ENCODE results near the gene ETV6.
"Not testable (repeated sequence)": the region's sequence is repeated elsewhere in the genome, so short reads cannot be mapped to it uniquely, and the experiment has no call there.

The ETV6 gene

GRCh38 chr12:11649413-11650285 lies at the start of gene ETV6:
Gene ETV6, plus strand, starts transcription at chr12:11649674. Its CDS starts 454 bp downstream, at chr12:11650128.
- peak; percentile 73 for DNase-seq

GRCh38 chr12:11600199-11600598 lies 49.3 kb upstream of the ETV6 start:
- DNase-seq: no peak

- DNase-seq: no peak
Measured at GRCh38 chr12:11601647-11602046, 47.8 kb upstream of the ETV6 start.

- DNase-seq: no peak
Measured at GRCh38 chr12:11607313-11608081, 42.0 kb upstream of the ETV6 start.

- no peak for DNase-seq
Measured at GRCh38 chr12:11609045-11609444, 40.4 kb upstream of the ETV6 start.

- no peak for DNase-seq
Measured at GRCh38 chr12:11615481-11615880, 34.0 kb upstream of the ETV6 start.

GRCh38 chr12:11618046-11618445 lies 31.4 kb upstream of the ETV6 start:
- DNase-seq: no peak

GRCh38 chr12:11621797-11622423 lies 27.6 kb upstream of the ETV6 start:
- DNase-seq: peak; percentile 18

GRCh38 chr12:11622876-11623281 lies 26.6 kb upstream of the ETV6 start:
- DNase-seq: no peak

GRCh38 chr12:11623382-11623781 lies 26.1 kb upstream of the ETV6 start:
- DNase-seq: no peak

GRCh38 chr12:11624116-11624515 lies 25.4 kb upstream of the ETV6 start:
- DNase-seq: no peak

GRCh38 chr12:11627709-11628108 lies 21.8 kb upstream of the ETV6 start:
- DNase-seq: not testable (repeated sequence)

- no peak for DNase-seq
Measured at GRCh38 chr12:11628353-11628752, 21.1 kb upstream of the ETV6 start.

- DNase-seq: no peak
Measured at GRCh38 chr12:11630046-11630706, 19.3 kb upstream of the ETV6 start.

- DNase-seq: no peak
Measured at GRCh38 chr12:11631288-11631687, 18.2 kb upstream of the ETV6 start.

- not testable (repeated sequence) for DNase-seq
Measured at GRCh38 chr12:11631881-11632280, 17.6 kb upstream of the ETV6 start.

- no peak for DNase-seq
Measured at GRCh38 chr12:11633968-11634367, 15.5 kb upstream of the ETV6 start.

GRCh38 chr12:11635341-11635740 lies 14.1 kb upstream of the ETV6 start:
- DNase-seq: no peak

GRCh38 chr12:11638315-11638916 lies 11.1 kb upstream of the ETV6 start:
- no peak for DNase-seq

- no peak for DNase-seq
Measured at GRCh38 chr12:11639454-11639853, 10.0 kb upstream of the ETV6 start.

- no peak for DNase-seq
Measured at GRCh38 chr12:11641522-11641921, 8.0 kb upstream of the ETV6 start.

GRCh38 chr12:11642785-11643184 lies 6.7 kb upstream of the ETV6 start:
- no peak for DNase-seq

- DNase-seq: no peak
Measured at GRCh38 chr12:11645391-11645790, 4.1 kb upstream of the ETV6 start.
